IMR-90 (cell line): ENCODE measurements around the gene TM2D3.

Experiments used
- CHD1 ChIP-seq: IDR thresholded peaks from 2 replicates; pipeline ENCODE4 v1.6.1; 2012; ENCODE audit warnings: low read depth, low read length, improper control_type of control experiment
- MAFK ChIP-seq: IDR thresholded peaks from 2 replicates; pipeline ENCODE4 v1.6.1; 2012; ENCODE audit warnings: low read depth, low read length, improper control_type of control experiment
- MXI1 ChIP-seq: IDR thresholded peaks from 2 replicates; pipeline ENCODE4 v1.6.1; 2012; ENCODE audit warnings: low read depth, mild to moderate bottlenecking, low read length, moderate library complexity, borderline replicate concordance
- NFE2L2 ChIP-seq: fragments of 150-350 bp; IDR thresholded peaks from 2 replicates; pipeline ENCODE4 v1.6.1; 2016; ENCODE audit warnings: low read depth, mild to moderate bottlenecking, low read length
- POLR2A ChIP-seq: IDR thresholded peaks from 2 replicates; pipeline ENCODE4 v1.6.1; 2012; ENCODE audit warnings: mild to moderate bottlenecking, low read depth, low read length
- RAD21 ChIP-seq: IDR thresholded peaks from 2 replicates; pipeline ENCODE4 v1.6.1; 2012; ENCODE audit warnings: low read length, improper control_type of control experiment
- RCOR1 ChIP-seq: IDR thresholded peaks from 2 replicates; pipeline ENCODE4 v1.6.1; 2012; ENCODE audit warnings: mild to moderate bottlenecking, low read length, improper control_type of control experiment; ENCODE audit not compliant: insufficient replicate concordance
- RFX5 ChIP-seq: IDR thresholded peaks from 2 replicates; pipeline ENCODE4 v1.8.0; 2012; ENCODE audit warnings: low read depth, mild to moderate bottlenecking, low read length, moderate library complexity
- SMC3 ChIP-seq: fragments of 150-350 bp; IDR thresholded peaks from 2 replicates; pipeline ENCODE4 v1.6.1; 2016; ENCODE audit warnings: low read depth, mild to moderate bottlenecking, antibody characterized with exemption, low read length, moderate library complexity
- TF ChIP-seq, protein P1 (sequence below): conservative IDR thresholded peaks from 2 replicates; pipeline ENCODE4 v1.5.1; 2012; ENCODE audit warnings: mild to moderate bottlenecking, low read depth, low read length, improper control_type of control experiment
- TF ChIP-seq, protein P2 (sequence below): fragments of 150-350 bp; IDR thresholded peaks from 2 replicates; pipeline ENCODE4 v1.6.1; 2016; ENCODE audit warnings: low read depth, mild to moderate bottlenecking, low read length, moderate library complexity, borderline replicate concordance
- TF ChIP-seq, protein P3 (sequence below): fragments of 150-350 bp; IDR thresholded peaks from 2 replicates; pipeline ENCODE4 v1.6.1; 2017; ENCODE audit warnings: mild to moderate bottlenecking, antibody characterized with exemption, low read length, low read depth

DNA sequence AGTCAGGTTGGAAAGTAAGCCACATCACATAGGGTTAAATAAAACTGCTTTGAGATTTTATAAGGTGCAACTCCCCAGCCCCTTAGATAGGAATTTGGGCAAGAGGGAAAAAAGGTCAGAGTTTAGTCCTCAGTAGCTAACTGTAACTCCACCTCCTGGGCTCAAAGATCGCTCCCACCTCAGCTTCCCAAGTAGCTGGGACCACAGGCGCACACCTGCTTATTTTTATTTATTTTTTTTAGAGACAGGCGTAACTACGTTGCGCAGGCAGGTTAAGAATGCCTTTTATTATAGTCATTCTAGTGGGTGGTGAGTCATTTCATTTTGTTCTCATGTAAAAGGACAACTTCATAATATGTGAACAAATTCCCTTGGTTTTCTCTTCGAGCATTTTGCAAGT is 14.7 kb downstream of the TM2D3 start:
- TF ChIP-seq MXI1 = no peak
- no peak for TF ChIP-seq POLR2A
- no peak for TF ChIP-seq MAFK
- TF ChIP-seq CHD1 = no peak
- TF ChIP-seq, protein P1, sequence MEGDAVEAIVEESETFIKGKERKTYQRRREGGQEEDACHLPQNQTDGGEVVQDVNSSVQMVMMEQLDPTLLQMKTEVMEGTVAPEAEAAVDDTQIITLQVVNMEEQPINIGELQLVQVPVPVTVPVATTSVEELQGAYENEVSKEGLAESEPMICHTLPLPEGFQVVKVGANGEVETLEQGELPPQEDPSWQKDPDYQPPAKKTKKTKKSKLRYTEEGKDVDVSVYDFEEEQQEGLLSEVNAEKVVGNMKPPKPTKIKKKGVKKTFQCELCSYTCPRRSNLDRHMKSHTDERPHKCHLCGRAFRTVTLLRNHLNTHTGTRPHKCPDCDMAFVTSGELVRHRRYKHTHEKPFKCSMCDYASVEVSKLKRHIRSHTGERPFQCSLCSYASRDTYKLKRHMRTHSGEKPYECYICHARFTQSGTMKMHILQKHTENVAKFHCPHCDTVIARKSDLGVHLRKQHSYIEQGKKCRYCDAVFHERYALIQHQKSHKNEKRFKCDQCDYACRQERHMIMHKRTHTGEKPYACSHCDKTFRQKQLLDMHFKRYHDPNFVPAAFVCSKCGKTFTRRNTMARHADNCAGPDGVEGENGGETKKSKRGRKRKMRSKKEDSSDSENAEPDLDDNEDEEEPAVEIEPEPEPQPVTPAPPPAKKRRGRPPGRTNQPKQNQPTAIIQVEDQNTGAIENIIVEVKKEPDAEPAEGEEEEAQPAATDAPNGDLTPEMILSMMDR = no peak
- TF ChIP-seq RCOR1 = no peak
- no peak for TF ChIP-seq NFE2L2
- no peak for TF ChIP-seq SMC3
- TF ChIP-seq, protein P2, sequence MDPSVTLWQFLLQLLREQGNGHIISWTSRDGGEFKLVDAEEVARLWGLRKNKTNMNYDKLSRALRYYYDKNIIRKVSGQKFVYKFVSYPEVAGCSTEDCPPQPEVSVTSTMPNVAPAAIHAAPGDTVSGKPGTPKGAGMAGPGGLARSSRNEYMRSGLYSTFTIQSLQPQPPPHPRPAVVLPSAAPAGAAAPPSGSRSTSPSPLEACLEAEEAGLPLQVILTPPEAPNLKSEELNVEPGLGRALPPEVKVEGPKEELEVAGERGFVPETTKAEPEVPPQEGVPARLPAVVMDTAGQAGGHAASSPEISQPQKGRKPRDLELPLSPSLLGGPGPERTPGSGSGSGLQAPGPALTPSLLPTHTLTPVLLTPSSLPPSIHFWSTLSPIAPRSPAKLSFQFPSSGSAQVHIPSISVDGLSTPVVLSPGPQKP = no peak
- no peak for TF ChIP-seq RFX5
- no peak for TF ChIP-seq RAD21
- TF ChIP-seq, protein P3, sequence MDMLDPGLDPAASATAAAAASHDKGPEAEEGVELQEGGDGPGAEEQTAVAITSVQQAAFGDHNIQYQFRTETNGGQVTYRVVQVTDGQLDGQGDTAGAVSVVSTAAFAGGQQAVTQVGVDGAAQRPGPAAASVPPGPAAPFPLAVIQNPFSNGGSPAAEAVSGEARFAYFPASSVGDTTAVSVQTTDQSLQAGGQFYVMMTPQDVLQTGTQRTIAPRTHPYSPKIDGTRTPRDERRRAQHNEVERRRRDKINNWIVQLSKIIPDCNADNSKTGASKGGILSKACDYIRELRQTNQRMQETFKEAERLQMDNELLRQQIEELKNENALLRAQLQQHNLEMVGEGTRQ = no peak
